ENCODE measurements around the gene ADAMTS9. TPM values are rescaled to one million over a fixed set of nuclear protein-coding genes. Genes with fewer than 3 reads are reported as not detected.

The ADAMTS9 gene
- total RNA-seq, 1 donor from 2014 or later = 5.1 TPM

GRCh38 chr3:64668582-64669510 is 19.0 kb downstream of the ADAMTS9 start:
- Mint-ChIP-seq H3K27me3 (ENCODE audit: low read depth) (no peaks in the 10 kb centered on the region), H3K36me3 (ENCODE audit: low read depth) (no peaks in the 10 kb centered on the region), H3K4me1 (ENCODE audit: low read depth) (peaks cover 8% of the 10 kb centered on the region), H3K27ac (ENCODE audit: unreplicated experiment) (no peak overlapping the region), H3K4me3 (ENCODE audit: unreplicated experiment) (no peak overlapping the region), H3K9me3 (ENCODE audit: low read depth) (no peaks in the 10 kb centered on the region)
- TF ChIP-seq CTCF (IDR thresholded peaks at IDR 0.05) = no peak
- no peak for DNase-seq (ENCODE audit: low spot score)

GRCh38 chr3:64667887-64668581 is 19.8 kb downstream of the ADAMTS9 start:
- TF ChIP-seq CTCF (IDR thresholded peaks at IDR 0.05) = no peak
- H3K4me3 Mint-ChIP-seq (ENCODE audit: unreplicated experiment) = no peak overlapping the region

GRCh38 chr3:64667138-64667537 is 20.7 kb downstream of the ADAMTS9 start:
- DNase-seq (ENCODE audit: low spot score) = no peak
- H3K27me3 Mint-ChIP-seq (ENCODE audit: low read depth) = no peaks in the 10 kb centered on the region
- peaks cover 2% of the 10 kb centered on the region for H3K36me3 Mint-ChIP-seq (ENCODE audit: low read depth)
- H3K4me3 Mint-ChIP-seq (ENCODE audit: unreplicated experiment) = no peak overlapping the region
- H3K9me3 Mint-ChIP-seq (ENCODE audit: low read depth) = peaks cover 5% of the 10 kb centered on the region
- H3K4me1 Mint-ChIP-seq (ENCODE audit: low read depth) = peaks cover 8% of the 10 kb centered on the region
- no peak overlapping the region for H3K27ac Mint-ChIP-seq (ENCODE audit: unreplicated experiment)
- no peak for TF ChIP-seq CTCF (IDR thresholded peaks at IDR 0.05)

More at GRCh38 chr3:64667887-64668581, 19.8 kb downstream of the ADAMTS9 start:
- Mint-ChIP-seq H3K36me3 (ENCODE audit: low read depth) (no peaks in the 10 kb centered on the region), H3K4me1 (ENCODE audit: low read depth) (peaks cover 8% of the 10 kb centered on the region), H3K9me3 (ENCODE audit: low read depth) (no peaks in the 10 kb centered on the region), H3K27ac (ENCODE audit: unreplicated experiment) (no peak overlapping the region), H3K27me3 (ENCODE audit: low read depth) (no peaks in the 10 kb centered on the region)
- no peak for DNase-seq (ENCODE audit: low spot score)

- Mint-ChIP-seq H3K27me3 (ENCODE audit: low read depth) (no peaks in the 10 kb centered on the region), H3K27ac (ENCODE audit: unreplicated experiment) (peak overlapping the region; percentile 70), H3K4me3 (ENCODE audit: unreplicated experiment) (no peak overlapping the region), H3K9me3 (ENCODE audit: low read depth) (peaks cover 9% of the 10 kb centered on the region), H3K4me1 (ENCODE audit: low read depth) (peaks cover 8% of the 10 kb centered on the region), H3K36me3 (ENCODE audit: low read depth) (peaks cover 2% of the 10 kb centered on the region)
- no peak for TF ChIP-seq CTCF (IDR thresholded peaks at IDR 0.05)
- DNase-seq (ENCODE audit: low spot score) = no peak
Observed at GRCh38 chr3:64666171-64666588, 21.6 kb downstream of the ADAMTS9 start.

GRCh38 chr3:64664397-64664796 is 23.4 kb downstream of the ADAMTS9 start:
- Mint-ChIP-seq H3K27ac (ENCODE audit: unreplicated experiment) (no peak overlapping the region), H3K4me1 (ENCODE audit: low read depth) (peaks cover 8% of the 10 kb centered on the region), H3K9me3 (ENCODE audit: low read depth) (peaks cover 9% of the 10 kb centered on the region), H3K36me3 (ENCODE audit: low read depth) (peaks cover 2% of the 10 kb centered on the region), H3K4me3 (ENCODE audit: unreplicated experiment) (no peak overlapping the region), H3K27me3 (ENCODE audit: low read depth) (no peaks in the 10 kb centered on the region)
- no peak for DNase-seq (ENCODE audit: low spot score)
- TF ChIP-seq CTCF (IDR thresholded peaks at IDR 0.05) = no peak
